K562 (cell line): Measurements from ENCODE around the gene CNKSR3.

Experiments used
- MAFK ChIP-seq: IDR thresholded peaks from 2 replicates; pipeline ENCODE4 v1.6.1; 2011; ENCODE audit warnings: low read length, improper control_type of control experiment
- MEF2A ChIP-seq: IDR thresholded peaks from 2 replicates; pipeline ENCODE4 v1.6.1; 2011; ENCODE audit warnings: low read depth, mild to moderate bottlenecking, low read length, moderate library complexity; ENCODE audit not compliant: control insufficient read depth
- PHB2 ChIP-seq: fragments of 450-650 bp; IDR thresholded peaks from 2 replicates; pipeline ENCODE4 v1.6.1; 2017; ENCODE audit warnings: low read depth
- POLR2A ChIP-seq: fragments of 450-650 bp; conservative IDR thresholded peaks from 2 replicates; pipeline ENCODE4 v1.6.1; 2016
- RBBP5 ChIP-seq: fragments of 200-600 bp; sonication (generic); IDR thresholded peaks from 2 replicates; pipeline ENCODE4 v1.6.1; 2012; ENCODE audit warnings: borderline replicate concordance, mild to moderate bottlenecking, low read length, control low read depth, inconsistent platforms; ENCODE audit not compliant: insufficient read depth, poor library complexity, severe bottlenecking
- ZNF239 ChIP-seq: fragments of 250-450 bp; sonication (Bioruptor Pico); IDR thresholded peaks from 2 replicates; pipeline ENCODE4 v1.4.0; 2020; ENCODE audit warnings: mild to moderate bottlenecking
- ZNF586 ChIP-seq: fragments of 450-650 bp; formaldehyde crosslinking; conservative IDR thresholded peaks from 2 replicates; pipeline ENCODE4 v1.4.0; 2020; ENCODE audit warnings: mild to moderate bottlenecking, moderate library complexity
- ZZZ3 ChIP-seq: fragments of 450-650 bp; IDR thresholded peaks from 2 replicates; pipeline ENCODE4 v1.6.1; 2016; ENCODE audit warnings: antibody characterized with exemption, mild to moderate bottlenecking, moderate library complexity
- TF ChIP-seq, protein P1 (sequence below), 2 experiments: fragments of 450-650 bp; formaldehyde crosslinking in 1 of 2; IDR thresholded peaks; 2 replicates each; pipeline versions ENCODE4 v1.4.0 to v1.6.1; 2014 to 2020; ENCODE audit warnings: mild to moderate bottlenecking in 2 of 2, borderline replicate concordance in 1 of 2, low read depth in 1 of 2
- TF ChIP-seq, protein P2 (sequence below), 2 experiments: fragments of 450-650 bp in 1 of 2; sonication (generic) in 1 of 2; formaldehyde crosslinking in 1 of 2; IDR thresholded peaks in 1 of 2; conservative IDR thresholded peaks in 1 of 2; 2 replicates each; pipeline versions ENCODE4 v1.6.1 to v1.8.1; 2016 to 2023; ENCODE audit warnings: mild to moderate bottlenecking in 2 of 2, moderate library complexity in 2 of 2, inconsistent platforms in 1 of 2, missing genetic modification reagents in 1 of 2

DNA sequence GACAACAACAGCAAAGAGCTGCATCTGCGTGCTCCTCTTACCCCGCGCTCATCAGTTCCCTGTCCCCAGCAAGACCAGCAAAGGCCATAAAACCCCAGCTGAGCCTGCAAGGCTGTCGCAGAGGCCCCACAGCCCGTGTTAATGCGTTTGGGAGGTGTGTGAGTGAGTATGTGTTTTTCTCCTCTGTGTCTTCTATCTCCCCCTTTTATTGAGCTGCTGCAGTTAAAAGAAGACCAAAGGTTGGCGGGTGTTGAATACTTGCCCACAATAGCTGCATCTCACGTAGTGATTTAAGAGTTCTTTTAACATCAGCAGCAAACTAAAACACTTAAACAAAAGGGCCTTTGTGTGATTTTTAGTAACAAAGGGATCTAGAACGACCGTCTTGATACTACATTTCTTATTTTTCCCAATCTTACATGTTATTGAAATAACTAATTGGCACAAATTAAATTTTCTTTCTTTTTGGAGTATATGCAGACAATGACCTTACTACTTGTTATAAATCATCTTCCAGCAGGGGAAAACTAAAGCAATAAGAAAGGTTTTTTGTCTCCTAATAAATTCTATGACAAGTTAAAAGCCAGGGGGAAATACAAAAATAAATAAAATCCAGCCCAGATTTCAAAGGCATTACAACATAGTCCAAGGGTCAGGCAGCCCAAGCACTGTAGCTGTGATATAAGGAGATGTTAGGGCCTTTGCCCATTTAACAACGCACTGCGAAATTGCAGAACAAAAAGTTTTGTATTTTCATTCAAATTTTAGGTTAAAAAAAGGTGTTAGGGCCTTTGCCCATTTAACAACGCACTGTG lies 27.2 kb upstream of the CNKSR3 start:
- TF ChIP-seq MAFK (no peak), ZNF239 (CRISPR knock-in tag) (no peak), ZZZ3 (no peak), PHB2 (no peak), MEF2A (no peak), POLR2A (no peak), ZNF586 (CRISPR knock-in tag) (no peak), RBBP5 (no peak)
- TF ChIP-seq, protein P1, sequence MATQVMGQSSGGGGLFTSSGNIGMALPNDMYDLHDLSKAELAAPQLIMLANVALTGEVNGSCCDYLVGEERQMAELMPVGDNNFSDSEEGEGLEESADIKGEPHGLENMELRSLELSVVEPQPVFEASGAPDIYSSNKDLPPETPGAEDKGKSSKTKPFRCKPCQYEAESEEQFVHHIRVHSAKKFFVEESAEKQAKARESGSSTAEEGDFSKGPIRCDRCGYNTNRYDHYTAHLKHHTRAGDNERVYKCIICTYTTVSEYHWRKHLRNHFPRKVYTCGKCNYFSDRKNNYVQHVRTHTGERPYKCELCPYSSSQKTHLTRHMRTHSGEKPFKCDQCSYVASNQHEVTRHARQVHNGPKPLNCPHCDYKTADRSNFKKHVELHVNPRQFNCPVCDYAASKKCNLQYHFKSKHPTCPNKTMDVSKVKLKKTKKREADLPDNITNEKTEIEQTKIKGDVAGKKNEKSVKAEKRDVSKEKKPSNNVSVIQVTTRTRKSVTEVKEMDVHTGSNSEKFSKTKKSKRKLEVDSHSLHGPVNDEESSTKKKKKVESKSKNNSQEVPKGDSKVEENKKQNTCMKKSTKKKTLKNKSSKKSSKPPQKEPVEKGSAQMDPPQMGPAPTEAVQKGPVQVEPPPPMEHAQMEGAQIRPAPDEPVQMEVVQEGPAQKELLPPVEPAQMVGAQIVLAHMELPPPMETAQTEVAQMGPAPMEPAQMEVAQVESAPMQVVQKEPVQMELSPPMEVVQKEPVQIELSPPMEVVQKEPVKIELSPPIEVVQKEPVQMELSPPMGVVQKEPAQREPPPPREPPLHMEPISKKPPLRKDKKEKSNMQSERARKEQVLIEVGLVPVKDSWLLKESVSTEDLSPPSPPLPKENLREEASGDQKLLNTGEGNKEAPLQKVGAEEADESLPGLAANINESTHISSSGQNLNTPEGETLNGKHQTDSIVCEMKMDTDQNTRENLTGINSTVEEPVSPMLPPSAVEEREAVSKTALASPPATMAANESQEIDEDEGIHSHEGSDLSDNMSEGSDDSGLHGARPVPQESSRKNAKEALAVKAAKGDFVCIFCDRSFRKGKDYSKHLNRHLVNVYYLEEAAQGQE (IDR thresholded peaks at IDR 0.05; ENCODE audit: borderline replicate concordance), result no peak
- TF ChIP-seq, protein P1 (CRISPR knock-in tag; IDR thresholded peaks at IDR 0.05; ENCODE audit: low read depth), result no peak
- TF ChIP-seq, protein P2, sequence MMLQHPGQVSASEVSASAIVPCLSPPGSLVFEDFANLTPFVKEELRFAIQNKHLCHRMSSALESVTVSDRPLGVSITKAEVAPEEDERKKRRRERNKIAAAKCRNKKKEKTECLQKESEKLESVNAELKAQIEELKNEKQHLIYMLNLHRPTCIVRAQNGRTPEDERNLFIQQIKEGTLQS (IDR thresholded peaks at IDR 0.05), result no peak
- TF ChIP-seq, protein P2 (CRISPR knock-in tag; conservative IDR thresholded peaks at IDR 0.05), result no peak
